HG03025 (cell line): ENCODE results near the gene LTA4H.
"Not testable (repeated sequence)": the region's sequence is repeated elsewhere in the genome, so short reads cannot be mapped to it uniquely, and the experiment has no call there.

Experiments used
- ATAC-seq: cut with Tn5 transposase; IDR thresholded peaks from one replicate; pipeline ENCODE4 v1.9.1; 2021; ENCODE audit warnings: mild to moderate bottlenecking, moderate library complexity; ENCODE audit not compliant: unreplicated experiment, low FRiP score

LTA4H gene

GRCh38 chr12:95995238-95996031 is 40.0 kb downstream of the LTA4H start:
- ATAC-seq = no peak

GRCh38 chr12:95994476-95994875 is 40.9 kb downstream of the LTA4H start:
- no peak for ATAC-seq

GRCh38 chr12:95993907-95994306 is 41.5 kb downstream of the LTA4H start:
- no peak for ATAC-seq

- ATAC-seq = no peak
Observed at GRCh38 chr12:95990136-95990535, 45.3 kb downstream of the LTA4H start.

- ATAC-seq = no peak
Observed at GRCh38 chr12:95989504-95990123, 45.8 kb downstream of the LTA4H start.

GRCh38 chr12:95988506-95989275 is 46.7 kb downstream of the LTA4H start:
- no peak for ATAC-seq

GRCh38 chr12:95986635-95987570 is 48.5 kb downstream of the LTA4H start:
- ATAC-seq = no peak

- no peak for ATAC-seq
Observed at GRCh38 chr12:95984682-95985081, 50.7 kb downstream of the LTA4H start.

GRCh38 chr12:95982602-95983001 is 52.8 kb downstream of the LTA4H start:
- ATAC-seq = no peak

GRCh38 chr12:95980437-95980836 is 55.0 kb downstream of the LTA4H start:
- ATAC-seq = no peak

- ATAC-seq = no peak
Observed at GRCh38 chr12:95978774-95979173, 56.6 kb downstream of the LTA4H start.

- ATAC-seq = no peak
Observed at GRCh38 chr12:95978351-95978750, 57.0 kb downstream of the LTA4H start.

- ATAC-seq = no peak
Observed at GRCh38 chr12:95977764-95978305, 57.6 kb downstream of the LTA4H start.

- no peak for ATAC-seq
Observed at GRCh38 chr12:95976416-95976832, 59.0 kb downstream of the LTA4H start.

GRCh38 chr12:95975491-95975890 is 59.9 kb downstream of the LTA4H start:
- no peak for ATAC-seq

GRCh38 chr12:95974358-95974757 is 61.0 kb downstream of the LTA4H start:
- no peak for ATAC-seq

GRCh38 chr12:95972832-95973456 is 62.4 kb downstream of the LTA4H start:
- ATAC-seq = no peak

- ATAC-seq = no peak
Observed at GRCh38 chr12:95970905-95971304, 64.5 kb downstream of the LTA4H start.

- ATAC-seq = not testable (repeated sequence)
Observed at GRCh38 chr12:95969116-95969515, 66.3 kb downstream of the LTA4H start.

GRCh38 chr12:95967301-95967700 is 68.1 kb downstream of the LTA4H start:
- no peak for ATAC-seq
